Measurements from ENCODE around the gene RASSF3. TPM values are rescaled to one million over a fixed set of nuclear protein-coding genes. Genes with fewer than 3 reads are reported as not detected.
"Not testable (repeated sequence)": the region's sequence is repeated elsewhere in the genome, so short reads cannot be mapped to it uniquely, and the experiment has no call there.

RASSF3 gene, protein sequence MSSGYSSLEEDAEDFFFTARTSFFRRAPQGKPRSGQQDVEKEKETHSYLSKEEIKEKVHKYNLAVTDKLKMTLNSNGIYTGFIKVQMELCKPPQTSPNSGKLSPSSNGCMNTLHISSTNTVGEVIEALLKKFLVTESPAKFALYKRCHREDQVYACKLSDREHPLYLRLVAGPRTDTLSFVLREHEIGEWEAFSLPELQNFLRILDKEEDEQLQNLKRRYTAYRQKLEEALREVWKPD
- total RNA-seq (2014; rRNA removed; shearing (Covaris generic)) = 21.4 and 23.0 TPM in 2 replicates

DNA sequence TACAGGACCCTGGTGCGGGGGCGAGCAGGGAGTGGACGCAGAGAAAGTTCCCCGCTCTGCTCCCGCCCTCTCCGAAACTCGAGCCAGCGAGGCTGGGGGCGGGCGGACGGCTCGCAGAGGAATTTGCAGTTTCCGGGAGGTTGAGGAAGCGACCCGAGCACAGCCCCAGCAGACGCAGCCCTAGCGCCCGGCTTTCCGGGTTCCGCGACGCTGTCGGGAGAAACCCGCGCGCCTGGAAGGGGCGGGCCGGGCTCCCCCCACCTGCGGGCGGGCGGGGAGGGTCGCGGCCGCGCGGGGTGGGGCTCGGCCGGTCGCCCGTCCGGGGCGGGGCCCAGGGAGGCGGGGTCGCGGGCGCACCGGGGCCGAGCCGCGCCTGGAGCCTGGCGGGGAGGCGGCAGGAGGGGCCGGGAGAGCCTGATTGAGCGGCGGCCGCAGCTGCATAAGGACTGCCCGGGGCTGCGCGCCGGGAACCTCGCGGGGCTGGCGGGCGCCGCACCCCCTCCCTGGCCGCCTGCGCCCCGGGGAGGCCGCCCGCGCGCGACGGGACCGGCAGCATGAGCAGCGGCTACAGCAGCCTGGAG, at the start of gene RASSF3:
Gene RASSF3 (plus strand): TSS at position 417 of the 581 bp plus-strand sequence. CDS start 138 bp downstream, at position 555.
- DNase-seq (ENCODE audit: low spot score) = no peak

DNA sequence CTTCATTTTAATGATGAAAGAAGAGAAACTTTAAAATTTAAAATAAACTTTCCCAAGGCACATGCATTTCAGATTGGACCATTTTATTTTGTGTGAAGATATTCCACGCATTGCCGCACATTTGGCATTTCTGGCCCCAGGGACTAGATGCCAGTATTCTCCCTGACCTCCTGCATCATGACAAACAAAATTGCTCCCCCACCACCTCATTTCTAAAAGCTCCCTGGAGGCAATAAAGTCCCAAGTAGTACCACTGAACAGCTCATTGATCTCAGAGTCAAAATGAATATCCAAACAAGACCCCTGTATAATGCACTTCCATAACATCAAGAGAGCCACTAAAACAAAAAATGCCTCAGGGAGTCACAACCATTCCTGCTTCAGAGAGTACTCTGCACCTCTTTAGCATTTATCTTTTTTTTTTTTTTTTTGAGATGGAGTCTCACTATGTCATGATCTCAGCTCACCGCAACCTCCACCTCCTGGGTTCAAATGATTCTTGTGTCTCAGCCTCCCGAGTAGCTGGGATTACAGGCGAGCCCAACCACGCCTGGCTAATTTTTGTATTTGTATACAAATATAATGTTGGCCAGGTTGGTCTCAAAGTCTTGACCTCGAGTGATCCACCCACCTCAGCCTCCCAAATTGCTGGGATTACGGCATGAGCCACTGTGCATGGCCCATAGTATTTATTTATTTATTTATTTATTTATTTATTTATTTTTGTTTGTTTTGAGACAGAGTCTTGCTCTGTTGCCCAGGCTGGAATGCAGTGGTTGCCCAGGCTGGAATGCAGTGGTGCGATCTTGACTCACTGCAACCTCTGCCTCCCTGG, 48.8 kb upstream of the RASSF3 start:
- DNase-seq (ENCODE audit: low spot score) = no peak

DNA sequence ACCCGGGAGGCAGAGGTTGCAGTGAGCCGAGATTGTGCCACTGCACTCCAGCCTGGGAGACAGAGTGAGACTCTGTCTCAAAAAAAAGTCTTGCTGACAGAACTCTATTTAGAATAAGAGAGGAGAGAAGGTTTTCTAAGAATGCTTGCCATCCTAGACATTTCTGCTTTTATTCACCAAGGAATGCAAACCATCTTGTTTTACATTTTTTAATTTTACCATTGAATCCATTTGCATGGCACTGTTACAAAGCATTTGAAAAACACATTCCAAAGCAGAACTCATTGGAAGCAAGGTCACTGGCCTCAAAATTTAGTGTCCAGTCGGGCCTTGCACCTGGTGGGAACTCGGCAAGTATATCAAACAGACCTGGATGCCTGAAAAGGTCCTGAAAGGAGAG, 44.2 kb upstream of the RASSF3 start:
- no peak for DNase-seq (ENCODE audit: low spot score)

DNA sequence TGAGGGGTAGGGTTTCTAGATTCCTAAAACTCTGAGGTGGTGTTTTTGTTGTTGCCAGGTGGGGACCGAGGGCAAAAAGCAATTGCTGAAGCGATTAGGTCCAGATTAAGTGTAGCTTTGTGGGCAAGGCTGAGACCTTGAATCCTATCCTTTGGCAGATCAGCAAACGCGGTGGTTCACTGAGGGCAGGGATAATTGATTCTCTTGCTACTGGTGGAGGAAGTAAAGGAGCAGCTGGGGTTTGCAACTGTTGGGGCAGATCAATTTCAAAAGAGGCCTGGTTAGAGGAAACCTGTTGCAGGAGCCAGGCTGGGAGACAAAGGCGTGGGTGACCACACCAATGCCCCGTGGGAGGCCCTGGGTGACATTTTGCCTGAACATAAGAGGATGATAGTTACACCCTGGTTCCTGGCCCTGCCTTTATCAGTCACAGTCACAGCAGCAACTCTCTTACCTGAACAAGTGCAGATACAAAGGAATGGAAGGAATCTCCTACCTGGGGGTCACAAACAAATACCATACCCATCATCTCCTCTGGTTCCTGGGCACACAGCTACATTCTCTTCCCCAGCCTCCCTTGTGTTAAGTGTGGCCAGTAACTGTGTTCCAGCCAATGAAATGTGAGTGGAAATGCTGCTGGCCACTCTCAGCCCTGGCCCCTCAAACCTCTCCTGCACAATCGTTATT, 43.3 kb upstream of the RASSF3 start:
- no peak for DNase-seq (ENCODE audit: low spot score)

DNA sequence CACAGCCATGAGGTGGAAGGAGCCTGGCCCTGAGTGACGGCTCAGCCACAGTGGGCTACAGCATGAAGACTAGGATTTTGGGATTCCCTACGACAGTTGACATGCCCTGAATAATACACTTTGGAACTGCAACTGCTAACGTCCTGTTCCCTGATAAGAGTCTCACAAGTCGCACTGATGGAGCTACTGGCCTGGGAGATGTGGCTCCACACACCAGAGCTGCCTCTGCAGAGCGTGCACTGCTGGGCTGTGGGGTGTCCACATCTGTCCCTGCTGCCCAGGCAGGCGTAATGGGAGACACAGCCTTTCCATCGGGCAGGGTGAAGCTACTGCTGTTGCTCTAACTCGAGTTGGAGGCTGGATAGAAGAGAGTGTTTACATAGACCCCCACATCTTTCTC, 42.7 kb upstream of the RASSF3 start:
- no peak for DNase-seq (ENCODE audit: low spot score)

DNA sequence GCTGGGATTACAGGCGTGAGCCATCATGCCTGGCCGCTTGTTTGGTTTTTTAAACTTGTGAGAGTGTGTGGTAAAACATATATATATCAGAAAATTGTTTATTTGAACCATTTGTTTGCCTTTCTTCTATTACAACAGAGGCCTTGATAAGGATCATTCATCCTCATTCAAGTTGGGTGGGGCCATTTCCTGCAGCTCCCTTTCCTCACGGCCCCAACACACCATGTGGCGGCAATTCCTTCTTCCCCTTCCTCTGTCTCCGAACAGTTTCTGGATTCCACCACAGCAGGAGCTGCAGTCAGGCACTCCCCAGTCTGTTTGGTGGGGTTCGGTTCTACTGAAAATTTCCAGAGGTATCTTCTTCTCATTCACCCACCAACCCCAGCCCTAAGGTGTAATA, 42.0 kb upstream of the RASSF3 start:
- DNase-seq (ENCODE audit: low spot score) = no peak

DNA sequence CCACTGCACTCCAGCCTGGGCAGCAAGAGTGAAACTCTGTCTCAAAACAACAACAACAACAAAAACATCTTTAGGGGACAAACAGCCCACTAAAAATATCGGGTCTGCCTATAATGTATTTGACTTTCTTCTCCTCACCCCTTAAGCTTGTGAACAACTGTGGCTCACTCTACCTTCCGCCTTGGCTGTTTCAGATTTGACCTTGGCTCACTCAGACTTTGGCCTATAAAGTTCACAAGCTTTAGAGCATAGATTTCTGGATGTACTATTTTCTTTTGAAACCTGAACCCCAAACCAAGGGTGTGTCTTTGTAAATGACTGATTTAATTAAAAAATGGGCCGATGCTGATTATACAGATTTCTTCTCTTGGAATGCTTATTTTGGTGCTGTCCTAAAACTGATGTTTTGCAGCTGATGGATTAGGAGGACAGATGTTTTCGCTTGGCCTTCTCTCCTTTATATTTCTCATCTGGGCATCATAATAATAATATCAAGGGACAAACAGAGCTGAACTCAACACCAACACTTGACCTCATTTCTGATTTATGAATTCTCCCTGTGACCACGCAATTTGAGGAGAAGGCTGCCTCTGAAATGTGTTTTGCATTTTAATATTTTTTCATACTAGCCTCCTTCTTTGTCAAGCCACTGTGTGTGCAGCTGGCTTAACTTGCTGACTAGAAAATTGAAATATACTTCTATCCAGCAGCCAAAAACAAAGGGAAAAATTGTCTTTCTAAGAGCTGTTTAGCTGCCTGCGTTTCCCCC, 40.2 kb upstream of the RASSF3 start:
- no peak for DNase-seq (ENCODE audit: low spot score)

DNA sequence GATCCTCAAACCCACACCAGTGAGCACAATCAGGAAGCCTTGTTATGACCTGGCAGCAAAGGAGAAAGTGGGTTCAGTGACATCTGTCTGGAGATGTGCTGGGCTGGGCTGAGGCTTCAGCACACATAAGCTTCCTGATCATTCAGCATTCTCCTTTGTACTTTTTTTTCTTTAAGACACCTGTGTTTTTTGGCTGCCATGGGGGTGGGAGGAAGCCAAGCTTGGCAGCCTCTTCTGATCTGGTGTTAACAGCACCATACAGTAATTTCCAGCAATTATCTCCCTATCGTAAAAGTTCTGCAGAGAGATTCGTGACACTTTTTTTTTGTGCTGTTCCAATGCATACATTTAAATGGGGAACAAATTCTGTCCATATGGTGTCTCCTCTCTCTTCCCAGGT, 38.9 kb upstream of the RASSF3 start:
- no peak for DNase-seq (ENCODE audit: low spot score)

DNA sequence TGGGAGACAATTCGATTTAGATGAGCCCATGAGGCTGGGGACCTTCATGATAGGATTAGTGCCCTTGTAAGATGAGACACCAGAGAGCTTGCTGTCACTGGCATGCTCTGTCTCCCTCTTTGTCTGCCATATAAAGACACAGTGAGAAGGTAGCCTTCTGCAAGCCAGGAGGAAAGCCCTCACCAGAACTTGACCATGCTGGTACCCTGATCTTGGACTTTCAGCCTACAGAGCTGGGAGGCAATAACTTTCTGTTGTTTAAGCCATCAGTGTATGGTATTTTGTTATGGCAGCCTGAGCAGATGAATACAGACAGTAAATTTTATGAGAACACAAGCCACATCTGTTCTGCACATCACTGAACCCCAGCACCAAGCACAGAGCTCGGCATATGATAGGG, 38.1 kb upstream of the RASSF3 start:
- DNase-seq (ENCODE audit: low spot score) = no peak

DNA sequence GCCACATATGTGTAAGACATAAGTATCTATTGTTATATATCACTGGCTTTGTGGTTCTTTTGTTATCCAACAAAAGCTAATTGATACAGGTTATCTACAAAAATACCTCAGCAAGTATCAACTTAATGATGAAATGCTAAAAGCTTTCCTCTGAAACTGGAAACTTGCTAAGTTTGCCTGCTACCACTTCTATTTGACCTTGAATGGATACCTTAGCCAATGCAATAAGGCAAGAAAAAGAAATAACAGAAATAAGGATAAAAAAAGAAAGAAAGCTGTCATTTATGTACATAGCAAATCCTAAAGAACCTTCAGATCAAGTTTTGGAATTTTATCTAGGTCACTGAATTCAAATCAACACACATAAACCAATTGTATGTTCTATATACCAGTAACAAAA, 35.5 kb upstream of the RASSF3 start:
- no peak for DNase-seq (ENCODE audit: low spot score)

DNA sequence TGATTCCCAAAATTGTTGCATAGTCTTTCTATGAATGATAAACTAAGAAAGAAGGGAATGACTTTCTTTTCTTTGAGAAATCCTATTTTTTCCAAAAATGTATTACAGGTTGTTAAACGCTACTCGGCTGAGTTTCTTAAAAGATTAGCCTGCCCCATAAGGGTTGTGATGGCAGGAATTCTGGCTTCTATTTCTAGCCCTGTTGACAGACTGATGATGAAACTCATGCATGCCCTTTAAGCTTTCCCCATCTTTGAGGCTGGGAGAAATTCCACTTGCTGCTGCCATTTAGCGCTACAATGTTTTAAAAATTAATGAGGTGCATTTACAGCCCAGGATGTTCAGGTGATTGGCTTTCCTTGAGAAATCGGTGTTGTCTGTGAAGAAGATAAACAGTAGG, 33.2 kb upstream of the RASSF3 start:
- no peak for DNase-seq (ENCODE audit: low spot score)

DNA sequence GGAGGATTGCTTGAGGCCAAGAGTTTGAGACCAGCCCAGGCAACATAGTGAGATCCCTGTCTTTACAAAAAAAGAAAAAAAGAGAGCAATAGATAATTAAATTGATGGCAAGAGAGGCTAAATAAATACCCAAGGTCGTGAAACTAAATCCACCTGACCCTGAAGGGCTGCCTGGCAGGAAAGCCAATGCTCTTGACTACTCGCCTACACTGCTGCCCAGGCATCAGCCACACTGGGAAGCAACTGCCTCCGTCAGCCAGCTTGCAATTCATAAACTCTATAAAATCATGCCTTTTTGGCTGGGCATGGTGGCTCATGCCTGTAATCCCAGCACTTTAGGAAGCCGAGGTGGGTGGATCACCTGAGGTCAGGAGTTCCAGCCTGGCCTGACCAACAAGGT, 31.7 kb upstream of the RASSF3 start:
- DNase-seq (ENCODE audit: low spot score) = no peak

DNA sequence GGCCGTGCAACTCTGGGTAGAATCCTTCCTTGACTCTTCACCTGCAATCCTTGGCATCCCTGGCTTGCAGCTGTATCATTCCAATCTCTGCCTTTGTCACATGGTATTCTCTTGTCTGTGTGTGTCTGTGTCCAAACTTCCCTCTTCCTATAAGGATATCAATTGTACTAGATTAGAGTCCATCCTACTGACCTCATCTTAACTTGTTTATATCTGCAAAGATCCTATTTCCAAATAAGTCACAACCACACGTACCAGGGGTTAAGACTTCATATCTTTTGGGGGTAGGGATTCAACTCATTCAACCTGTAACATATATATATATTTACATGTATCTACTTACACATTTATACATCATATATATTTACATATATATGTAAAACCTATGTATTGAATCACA, 29.6 kb upstream of the RASSF3 start:
- DNase-seq (ENCODE audit: low spot score) = no peak

DNA sequence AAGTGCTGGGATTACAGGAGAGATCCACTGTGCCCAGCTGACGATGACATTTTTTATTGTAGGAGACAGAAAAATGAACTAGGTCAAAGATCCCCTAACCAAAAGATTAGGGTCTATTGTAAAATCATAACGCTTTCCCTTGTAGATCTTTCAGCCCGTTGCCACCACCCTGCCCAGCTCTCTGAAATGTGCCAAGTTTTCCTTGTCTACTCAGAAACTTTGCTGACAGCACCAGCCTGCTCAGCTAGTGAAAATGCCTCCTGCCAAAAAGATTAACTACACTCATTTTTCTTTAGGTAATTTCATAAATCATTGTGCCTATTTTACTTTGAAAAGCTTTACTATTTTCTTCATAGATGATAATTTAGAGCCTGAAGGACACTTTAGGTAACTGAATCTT, 28.2 kb upstream of the RASSF3 start:
- no peak for DNase-seq (ENCODE audit: low spot score)

DNA sequence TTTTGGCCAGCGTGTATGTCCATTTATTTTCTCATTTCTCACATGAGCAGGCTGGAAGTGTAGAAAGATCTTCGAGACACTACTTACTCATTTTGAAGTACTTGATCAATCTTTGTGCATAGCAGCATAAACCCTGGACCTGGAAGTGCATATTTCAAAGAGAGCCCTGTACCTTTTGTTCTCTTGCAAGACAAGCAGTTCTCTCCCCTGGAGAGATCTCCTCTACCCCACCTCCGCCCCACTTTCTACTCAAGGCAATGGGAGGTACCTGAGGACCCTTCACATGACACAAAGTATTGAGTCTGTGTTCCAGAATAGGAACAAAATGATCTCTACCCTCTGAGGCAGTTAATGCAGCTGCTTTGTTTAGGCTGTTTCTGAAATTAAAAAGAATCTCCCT, 27.4 kb upstream of the RASSF3 start:
- no peak for DNase-seq (ENCODE audit: low spot score)

DNA sequence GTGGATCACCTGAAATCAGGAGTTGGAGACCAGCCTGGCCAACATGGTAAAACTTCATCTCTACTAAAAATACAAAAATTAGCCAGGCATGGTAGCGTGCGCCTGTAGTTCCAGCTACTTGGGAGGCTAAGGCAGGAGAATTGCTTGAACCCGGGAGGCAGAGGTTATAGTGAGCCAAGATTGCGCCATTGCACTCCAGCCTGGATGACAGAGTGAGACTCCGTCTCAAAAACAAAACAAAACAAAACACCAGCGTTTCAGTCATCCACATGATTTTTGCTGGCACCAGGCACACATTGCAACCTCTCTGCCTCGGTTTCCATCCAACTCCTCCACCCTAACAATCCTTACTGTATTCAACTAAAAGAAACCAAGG, 26.9 kb upstream of the RASSF3 start:
- not testable (repeated sequence) for DNase-seq (ENCODE audit: low spot score)

DNA sequence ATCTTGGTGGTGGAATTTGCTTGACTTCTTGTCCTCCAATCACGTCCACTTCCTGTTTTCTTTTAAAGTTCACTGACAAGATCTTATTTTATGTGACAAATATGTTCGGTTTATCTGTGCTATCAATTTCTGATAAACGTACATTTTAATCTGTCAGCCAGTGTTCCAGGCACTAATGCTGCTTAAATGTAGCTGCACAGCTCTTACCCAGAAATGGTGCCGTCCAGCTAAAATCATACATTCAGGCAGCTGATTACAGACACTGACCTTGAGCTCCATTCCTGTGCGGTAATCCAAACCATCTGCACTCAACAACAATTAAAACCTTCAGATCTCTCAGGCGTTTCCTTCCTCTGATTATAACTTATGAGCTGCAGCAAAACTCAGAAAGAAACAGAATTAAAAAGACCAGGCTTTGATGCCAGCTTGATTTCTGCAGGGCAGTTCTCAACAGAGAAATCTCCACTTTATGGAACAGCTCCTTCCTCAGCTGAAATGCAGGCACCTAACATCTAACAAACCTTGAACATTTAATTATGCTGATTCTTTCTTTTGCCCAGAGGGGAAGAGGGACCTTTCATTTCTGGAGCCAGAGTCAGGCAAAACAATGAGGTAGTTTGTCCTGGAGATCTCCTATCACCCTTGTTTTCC, 26.4 kb upstream of the RASSF3 start:
- no peak for DNase-seq (ENCODE audit: low spot score)

DNA sequence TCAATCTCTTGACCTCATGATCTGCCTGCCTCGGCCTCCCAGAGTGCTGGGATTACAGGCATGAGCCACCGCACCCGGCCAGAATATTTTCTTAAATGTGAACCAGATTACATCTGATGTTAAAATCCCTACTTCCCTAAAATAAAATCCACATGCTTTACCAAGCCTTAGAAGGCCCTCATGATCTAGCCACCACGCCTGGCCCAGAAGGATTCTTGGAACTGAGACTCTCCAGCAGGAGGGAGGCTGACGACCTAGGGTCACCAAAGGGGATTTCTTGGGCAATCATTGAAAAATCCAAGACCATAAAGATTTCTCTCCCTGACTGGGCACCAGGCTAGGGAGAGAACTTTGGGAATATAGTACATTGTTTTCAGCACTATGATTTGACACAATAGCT, 25.2 kb upstream of the RASSF3 start:
- DNase-seq (ENCODE audit: low spot score) = no peak

DNA sequence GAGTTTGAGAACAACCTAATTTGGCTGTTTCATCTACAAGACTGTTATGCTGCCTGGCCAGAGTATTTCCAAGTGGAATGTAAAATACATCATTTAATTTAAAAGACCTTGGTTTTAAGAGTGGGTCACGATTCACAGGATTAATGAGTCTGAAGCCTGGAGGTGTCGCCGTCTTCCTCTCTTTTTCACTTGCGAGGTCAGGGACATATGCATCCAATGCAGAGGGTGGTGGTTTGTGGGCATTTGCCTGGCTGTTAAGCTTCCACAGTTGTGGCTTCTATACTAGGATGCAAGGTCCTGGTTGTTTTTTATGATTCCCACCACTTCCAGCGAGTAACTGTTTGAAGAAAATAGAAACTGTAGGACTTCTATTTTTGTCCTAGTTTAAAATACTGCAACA, 22.8 kb upstream of the RASSF3 start:
- DNase-seq (ENCODE audit: low spot score) = no peak

DNA sequence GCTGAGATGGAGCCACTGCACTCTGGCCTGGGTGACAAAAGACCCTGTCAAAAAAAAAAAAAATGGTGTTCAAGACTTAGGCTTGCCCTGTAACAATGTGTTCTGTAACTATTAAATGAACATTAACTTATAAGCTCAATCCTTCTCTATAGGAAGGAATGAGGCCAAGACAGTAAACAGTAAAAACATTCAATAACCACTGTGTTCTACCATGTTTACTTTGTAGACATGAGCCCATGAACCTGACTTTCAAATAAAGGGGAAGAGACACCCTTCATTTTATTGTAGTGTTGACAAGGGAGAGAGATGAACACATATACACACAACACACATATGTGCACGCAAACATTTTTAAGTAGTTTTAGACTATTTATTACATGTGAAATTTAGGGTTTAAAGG, 20.1 kb upstream of the RASSF3 start:
- no peak for DNase-seq (ENCODE audit: low spot score)
